Small intestine (tissue), 7 donors: ENCODE data around the gene RANGRF. TPM values are rescaled to one million over a fixed set of nuclear protein-coding genes. Genes with fewer than 3 reads are reported as not detected.

Experiments
- DNase-seq, 2 donors: peaks; one replicate each; pipeline versions ENCODE4 v3.0.0 to v3.0.0-alpha.2; 2013
- FAIRE-seq: peaks from 2 replicates; lab custom pipeline; 2012; peaks lifted over from hg19 to GRCh38; lab: Jason Lieb, UNC
- H3K27ac ChIP-seq, 3 donors: one replicate each; pipeline ENCODE4 v1.5.1; 2013; ENCODE audit warnings: low read length in 2 of 3, mild to moderate bottlenecking in 2 of 3, control low read depth in 1 of 3, inconsistent platforms in 1 of 3, low read depth in 1 of 3, moderate library complexity in 1 of 3
- H3K27me3 ChIP-seq, 3 donors: one replicate each; pipeline ENCODE4 v1.6.1; 2013; ENCODE audit warnings: low read length in 3 of 3, inconsistent platforms in 1 of 3; ENCODE audit not compliant: control insufficient read depth in 3 of 3, insufficient read depth in 3 of 3
- H3K36me3 ChIP-seq, 3 donors: one replicate each; pipeline ENCODE4 v1.6.1; 2013; ENCODE audit warnings: low read length in 3 of 3, inconsistent platforms in 1 of 3, low read depth in 1 of 3, mild to moderate bottlenecking in 1 of 3, moderate library complexity in 1 of 3; ENCODE audit not compliant: control insufficient read depth in 3 of 3, insufficient read depth in 2 of 3
- H3K4me1 ChIP-seq, 3 donors: one replicate each; pipeline ENCODE4 v1.6.1; 2013; ENCODE audit warnings: low read length in 2 of 3, inconsistent platforms in 1 of 3, low read depth in 1 of 3, mild to moderate bottlenecking in 1 of 3, moderate library complexity in 1 of 3; ENCODE audit not compliant: control insufficient read depth in 3 of 3, insufficient read depth in 2 of 3
- H3K4me3 ChIP-seq, 3 donors: one replicate each; pipeline ENCODE4 v1.5.1; 2013; ENCODE audit warnings: low read length in 3 of 3, control low read depth in 1 of 3, inconsistent platforms in 1 of 3, low read depth in 1 of 3, mild to moderate bottlenecking in 1 of 3, moderate library complexity in 1 of 3
- H3K9me3 ChIP-seq, 2 donors: one replicate each; pipeline ENCODE4 v1.6.1; 2013; ENCODE audit warnings: low read depth in 1 of 2, low read length in 1 of 2; ENCODE audit not compliant: control insufficient read depth in 2 of 2, insufficient read depth in 1 of 2
- WGBS, 3 donors: extraction: QIAGEN DNeasy Blood & Tissue Kit; methylation state at CpG; one replicate each; pipeline ENCODE4 v1.1.7; 2013; 5-methylcytosine and 5-hydroxymethylcytosine counted together
- polyA plus RNA-seq, 4 donors: library from polyadenylated mRNA; stranded (reverse) in 3 of 4; unstranded in 1 of 4; fragments of 200-250 nt in 3 of 4; fragments of 120-200 nt in 1 of 4; gene quantifications; one replicate each; pipeline versions ENCODE4 v1.2.1 to v1.2.3, GENCODE V29; 2013
- donor health status: healthy with polysubstance abuse.
- donor health status: control.
- donor health status: control.
- donor health status: Bipolar disorder and iron deficiency.
- donor health status: healthy.

Gene RANGRF
- polyA plus RNA-seq, 4 donors: 15.0 to 40.4 (median 24.2) TPM

DNA sequence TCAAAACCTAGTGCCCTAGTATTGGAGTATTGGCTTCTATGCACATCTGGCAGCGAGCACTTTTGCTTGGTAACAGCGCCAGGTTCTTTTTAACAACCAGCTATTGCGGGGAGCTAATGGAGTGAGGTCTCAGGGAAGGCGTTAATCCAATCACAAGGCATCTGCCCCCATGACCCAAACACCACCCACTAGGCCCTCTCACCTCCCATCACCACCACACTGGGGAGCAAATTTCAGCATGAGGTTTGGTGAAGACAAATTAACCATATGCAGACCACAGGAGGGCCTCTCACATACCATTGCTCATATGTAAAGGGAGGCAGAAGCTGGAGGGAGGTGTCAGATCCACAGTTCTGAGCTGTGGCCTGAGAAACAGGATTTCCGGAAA, 50.3 kb downstream of the RANGRF start:
- no peaks in the 10 kb centered on the region for H3K36me3 ChIP-seq

DNA sequence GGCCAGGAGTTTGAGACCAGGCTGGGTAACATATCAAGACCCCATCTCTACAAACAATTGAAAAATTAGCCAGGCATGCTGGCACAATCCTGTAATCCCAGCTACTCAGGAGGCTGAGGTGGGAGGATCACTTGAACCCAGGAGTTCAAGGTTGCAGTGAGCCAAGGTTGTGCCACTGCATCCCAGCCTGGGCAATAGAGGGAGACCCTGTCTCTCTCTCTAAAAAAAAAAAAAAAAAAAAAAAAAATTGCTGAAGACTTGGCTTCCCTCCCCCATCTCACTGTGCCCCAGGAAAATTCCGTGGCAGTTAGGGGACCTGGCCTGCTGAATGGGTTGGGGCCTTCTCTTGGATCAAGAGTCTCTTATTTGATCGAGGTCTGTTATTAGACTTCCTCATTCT, 51.1 kb downstream of the RANGRF start, which contains the start of gene ODF4:
TSS of gene ODF4 (plus strand) at position 301 of the 400 bp plus-strand sequence. CDS start 212 bp downstream, outside the sequence.
- Histone ChIP-seq H3K27ac (no peak within 1 kb of the TSS), H3K27me3 (peaks cover 0 to 2% (median 0%) of the 10 kb centered on the region in 3 donors), H3K36me3 (no peaks in the 10 kb centered on the region), H3K4me1 (no peaks in the 10 kb centered on the region), H3K4me3 (no peak within 1 kb of the TSS), H3K9me3 (no peaks in the 10 kb centered on the region)
- FAIRE-seq (no peak), DNase-seq (no peak)
- 52 to 73% (median 57%) methylated on average over 2 of the region's 2 CpGs for WGBS, 3 donors

More for the DNA sequence above, 50.3 kb downstream of the RANGRF start:
- Histone ChIP-seq H3K27me3 (peaks cover 0 to 2% (median 0%) of the 10 kb centered on the region in 3 donors), H3K4me3 (no peak overlapping the region), H3K4me1 (no peaks in the 10 kb centered on the region), H3K27ac (no peak overlapping the region), H3K9me3 (no peaks in the 10 kb centered on the region)
- 83 to 94% (median 88%) methylated on average over 5 of the region's 5 CpGs for WGBS, 3 donors
- DNase-seq: no peak
- no peak for FAIRE-seq

Other genes starting within 250 kb of the RANGRF start
- gene ALOX15B, start 249.6 kb upstream of the RANGRF start, polyA plus RNA-seq: 1 to 10 TPM in 2 of 4 donors, under 1 TPM in 2; 0.31 to 2.0 (median 1.2) TPM
- 1 to 10 TPM in 1 of 4 donors, under 1 TPM in 3; 0.45 to 3.0 (median 0.73) TPM for gene ALOX12B, start 201.0 kb upstream of the RANGRF start, polyA plus RNA-seq
- 1 to 10 TPM in 1 of 4 donors, under 1 TPM in 1, not detected in 2; 0.13 to 1.6 TPM for gene ALOXE3, start 170.2 kb upstream of the RANGRF start, polyA plus RNA-seq
- under 1 TPM in 1 of 4 donors, not detected in 3; 0.06 TPM for gene HES7, start 164.6 kb upstream of the RANGRF start, polyA plus RNA-seq
- gene PER1, start 136.3 kb upstream of the RANGRF start, polyA plus RNA-seq: 10 to 100 TPM; 17.3 to 79.4 (median 54.0) TPM
- 10 to 100 TPM; 27.5 to 75.9 (median 46.7) TPM for gene VAMP2, start 125.7 kb upstream of the RANGRF start, polyA plus RNA-seq
- gene TMEM107, start 112.3 kb upstream of the RANGRF start, polyA plus RNA-seq: 10 to 100 TPM in 2 of 4 donors, 1 to 10 TPM in 1, under 1 TPM in 1; 0.89 to 14.9 (median 7.4) TPM
- gene BORCS6, start 98.5 kb upstream of the RANGRF start, polyA plus RNA-seq: 10 to 100 TPM in 2 of 4 donors, 1 to 10 TPM in 2; 7.9 to 13.8 (median 10.8) TPM
- gene AURKB, start 78.1 kb upstream of the RANGRF start, polyA plus RNA-seq: 10 to 100 TPM in 2 of 4 donors, 1 to 10 TPM in 2; 4.9 to 48.4 (median 14.3) TPM
- gene CTC1, start 40.6 kb upstream of the RANGRF start, polyA plus RNA-seq: 10 to 100 TPM; 10.1 to 25.8 (median 16.5) TPM
- 10 to 100 TPM in 3 of 4 donors, 1 to 10 TPM in 1; 6.9 to 21.4 (median 13.6) TPM for gene PFAS, start 39.4 kb upstream of the RANGRF start, polyA plus RNA-seq
- 1 to 10 TPM; 1.8 to 4.9 (median 2.4) TPM for gene SLC25A35, start 6.7 kb downstream of the RANGRF start, polyA plus RNA-seq
- gene ARHGEF15, start 21.6 kb downstream of the RANGRF start, polyA plus RNA-seq: 10 to 100 TPM in 1 of 4 donors, 1 to 10 TPM in 2, under 1 TPM in 1; 0.22 to 13.6 (median 2.5) TPM
- not detected for gene ODF4, start 51.2 kb downstream of the RANGRF start, polyA plus RNA-seq
- gene RPL26, start 94.5 kb downstream of the RANGRF start, polyA plus RNA-seq: 1,000 to 10,000 TPM; 2,296 to 5,457 (median 3,880) TPM
- gene RNF222, start 109.2 kb downstream of the RANGRF start, polyA plus RNA-seq: under 1 TPM in 1 of 4 donors, not detected in 3; 0.10 TPM
- gene NDEL1, start 147.2 kb downstream of the RANGRF start, polyA plus RNA-seq: 10 to 100 TPM; 24.7 to 33.0 (median 29.9) TPM